Endothelial cell of umbilical vein (primary cell): ENCODE measurements around the gene SLC29A3. TPM values are rescaled to one million over a fixed set of nuclear protein-coding genes. Genes with fewer than 3 reads are reported as not detected.

Source experiments
- BruUV-seq: library from RNA; stranded (reverse); fragments of 400-500 nt; replicated peaks from 2 replicates; lab custom pipeline; 2021; lab: Mats Ljungman, UMichigan
- CTCF ChIA-PET: fragments of 300-600, 350-600 bp; sonication (Branson Sonifier 250); formaldehyde crosslinking; loops from one replicate; lab custom pipeline; 2021; ENCODE audit warnings: antibody characterized with exemption, inconsistent platforms; lab: Charles Lee
- POLR2A ChIA-PET: fragments of 300-600, 350-600 bp; sonication (Branson Sonifier 250); formaldehyde crosslinking; loops from one replicate; lab custom pipeline; 2021; ENCODE audit warnings: antibody characterized with exemption, inconsistent platforms; lab: Charles Lee
- DNase-seq: peaks from one replicate; pipeline ENCODE4 v3.0.0-alpha.2; 2011; ENCODE audit warnings: low read depth, low spot score
- FAIRE-seq: peaks from 2 replicates; lab custom pipeline; 2011; peaks lifted over from hg19 to GRCh38; lab: Jason Lieb, UNC
- H2AFZ ChIP-seq: 2 replicates; pipeline ENCODE4 v1.6.0; 2012; ENCODE audit warnings: low read depth, low read length, control low read depth, inconsistent platforms
- H3K27ac ChIP-seq: 2 replicates; pipeline ENCODE4 v1.5.1; 2011; ENCODE audit warnings: low read depth, mild to moderate bottlenecking, control low read depth, low read length, moderate library complexity; ENCODE audit not compliant: insufficient read depth
- H3K27me3 ChIP-seq, 2 experiments: 2 replicates each; pipeline versions ENCODE4 v1.6.0 to v1.6.1; 2011; ENCODE audit warnings: low read length in 2 of 2, mixed read lengths in 1 of 2; ENCODE audit not compliant: control insufficient read depth in 2 of 2, insufficient read depth in 2 of 2
- H3K36me3 ChIP-seq, 2 experiments: 2 replicates in 1 of 2; 3 replicates in 1 of 2; pipeline ENCODE4 v1.5.1; 2011; ENCODE audit warnings: low read length in 2 of 2, mild to moderate bottlenecking in 1 of 2, moderate library complexity in 1 of 2; ENCODE audit not compliant: control insufficient read depth in 2 of 2, insufficient read depth in 2 of 2; ENCODE audit errors: extremely low read depth in 1 of 2
- H3K4me1 ChIP-seq: 3 replicates; pipeline ENCODE4 v1.5.1; 2011; ENCODE audit warnings: mild to moderate bottlenecking, low read length; ENCODE audit not compliant: control insufficient read depth, insufficient read depth; ENCODE audit errors: extremely low read depth
- H3K4me2 ChIP-seq: 2 replicates; pipeline ENCODE4 v1.6.1; 2011; ENCODE audit warnings: low read length, control low read depth, mixed read lengths; ENCODE audit not compliant: insufficient read depth
- H3K4me3 ChIP-seq, 3 experiments: fragments of 200-600 bp in 1 of 3; sonication (generic), shearing (Covaris generic) in 1 of 3; replicated peaks in 1 of 3; 2 replicates each; pipeline ENCODE4 v1.5.1; 2011 to 2016; ENCODE audit warnings: control low read depth in 3 of 3, low read length in 3 of 3, mild to moderate bottlenecking in 2 of 3, inconsistent platforms in 1 of 3, low read depth in 1 of 3, moderate library complexity in 1 of 3; ENCODE audit not compliant: insufficient read depth in 1 of 3
- H3K79me2 ChIP-seq: 2 replicates; pipeline ENCODE4 v1.6.0; 2012; ENCODE audit warnings: low read length, inconsistent platforms; ENCODE audit not compliant: control insufficient read depth, insufficient read depth
- H3K9ac ChIP-seq: replicated peaks from 2 replicates; pipeline ENCODE3; 2011; ENCODE audit warnings: low read length, control low read depth; ENCODE audit not compliant: insufficient read depth; ENCODE audit errors: extremely low read depth
- H3K9me1 ChIP-seq: replicated peaks from 3 replicates; pipeline ENCODE4 v1.6.0; 2011; ENCODE audit warnings: mild to moderate bottlenecking, low read length; ENCODE audit not compliant: control insufficient read depth, insufficient read depth; ENCODE audit errors: extremely low read depth
- H3K9me3 ChIP-seq: replicated peaks from 2 replicates; pipeline ENCODE4 v1.5.1; 2012; ENCODE audit warnings: low read length, inconsistent platforms; ENCODE audit not compliant: control insufficient read depth, insufficient read depth
- H4K20me1 ChIP-seq: replicated peaks from 2 replicates; pipeline ENCODE3; 2011; ENCODE audit warnings: mild to moderate bottlenecking, low read length; ENCODE audit not compliant: control insufficient read depth, insufficient read depth; ENCODE audit errors: extremely low read depth
- CTCF ChIP-seq, 2 donors: IDR thresholded peaks; 1 replicate in 1 of 2; 2 replicates in 1 of 2; pipeline ENCODE4 v1.5.1; 2011; ENCODE audit warnings: low read length in 2 of 2, mild to moderate bottlenecking in 2 of 2, moderate library complexity in 2 of 2, control low read depth in 1 of 2, inconsistent platforms in 1 of 2, low read depth in 1 of 2; ENCODE audit not compliant: insufficient read depth in 1 of 2; ENCODE audit errors: extremely low read depth in 1 of 2
- EZH2 ChIP-seq: IDR thresholded peaks from 2 replicates; pipeline ENCODE4 v1.6.1; 2012; ENCODE audit warnings: borderline replicate concordance, low read depth, mild to moderate bottlenecking, moderate library complexity, low read length, inconsistent platforms; ENCODE audit not compliant: severe bottlenecking
- FOS ChIP-seq: IDR thresholded peaks from 2 replicates; pipeline ENCODE4 v1.6.1; 2011; ENCODE audit warnings: mild to moderate bottlenecking, low read length, moderate library complexity, borderline replicate concordance; ENCODE audit not compliant: insufficient read depth
- GATA2 ChIP-seq: IDR thresholded peaks from 2 replicates; pipeline ENCODE4 v1.7.0; 2011; ENCODE audit warnings: low read depth, mild to moderate bottlenecking, moderate library complexity, mixed read lengths, low read length; ENCODE audit not compliant: insufficient read length, insufficient read depth
- JUN ChIP-seq: IDR thresholded peaks from 2 replicates; pipeline ENCODE4 v1.6.1; 2011; ENCODE audit warnings: borderline replicate concordance, low read depth; ENCODE audit not compliant: insufficient read length, insufficient read depth
- MYC ChIP-seq: IDR thresholded peaks from one replicate; pipeline ENCODE4 v1.6.1; 2011; ENCODE audit warnings: mild to moderate bottlenecking, low read depth, low read length
- POLR2A ChIP-seq: IDR thresholded peaks from 2 replicates; pipeline ENCODE4 v1.6.1; 2012; ENCODE audit warnings: low read depth, mild to moderate bottlenecking, control low read depth, low read length
- POLR2AphosphoS5 ChIP-seq: IDR thresholded peaks from 2 replicates; pipeline ENCODE4 v1.6.1; 2012; ENCODE audit warnings: low read depth, mild to moderate bottlenecking, control low read depth, low read length, moderate library complexity; ENCODE audit not compliant: insufficient read depth
- dilution Hi-C: fragments of 300-500 bp; cut with MboI; formaldehyde crosslinking; loops from one replicate; pipeline ENCODE4 v1.15.0; 2019; ENCODE audit warnings: low sequenced_read_pairs; ENCODE audit not compliant: extremely low pct_ligation_motif_present
- intact Hi-C: fragments of 100-400 bp; cut with micrococcal nuclease; formaldehyde crosslinking; loops from one replicate; pipeline ENCODE4 v1.10.0; 2022
- polyA plus RNA-seq, 4 experiments: library from polyadenylated mRNA; depleted of rRNA in 3 of 4; stranded (reverse) in 3 of 4; unstranded in 1 of 4; fragments of >200 nt; gene quantifications; 2 replicates each; pipeline versions ENCODE4 v1.2.1 to v1.2.3, GENCODE V29; 2011 to 2012; ENCODE audit warnings: missing spikeins in 1 of 4
- total RNA-seq: library from RNA; stranded (reverse); gene quantifications from 2 replicates; pipeline ENCODE4 v1.2.3, GENCODE V29; 2021
- TF ChIP-seq, protein P1 (sequence below): IDR thresholded peaks from 2 replicates; pipeline ENCODE4 v1.6.1; 2011; ENCODE audit not compliant: insufficient read depth, insufficient read length

Gene SLC29A3
- total and polyA plus RNA-seq, 2 donors (not counting 3 experiments of a cell fraction or from before 2014, with no cell fraction given): 5.0 to 9.1 TPM

GRCh38 chr10:71312811-71313789, 6.0 kb upstream of the SLC29A3 start:
- dilution Hi-C loops: no loop called here
- Histone ChIP-seq H3K9me3 (no peaks in the 10 kb centered on the region), H3K4me2 (no peak overlapping the region), H3K27me3 (peaks cover 17 to 20% of the 10 kb centered on the region in 2 experiments), H3K4me3 (no peak overlapping the region), H3K4me1 (no peaks in the 10 kb centered on the region), H3K79me2 (no peaks in the 10 kb centered on the region), H3K9me1 (no peaks in the 10 kb centered on the region), H3K27ac (no peak overlapping the region), H3K36me3 (no peaks in the 10 kb centered on the region), H4K20me1 (no peaks in the 10 kb centered on the region), H3K9ac (no peak overlapping the region), H2AFZ (no peak overlapping the region)
- no TSS peak for BruUV-seq
- intact Hi-C loops: loop anchor here (5.0 to 10.0 kb wide), 2 partner anchors 499 to 582 kb away; no protein-coding TSS in a partner anchor
- DNase-seq: no peak
- FAIRE-seq: no peak
- POLR2A ChIA-PET: no interaction called here
- CTCF ChIA-PET: interaction anchor here (0.6 to 8.0 kb wide), 12 partner anchors 24 to 735 kb away, joined by 3 to 111 read pairs (median 6); no protein-coding TSS in a partner anchor
- TF ChIP-seq, protein P1, sequence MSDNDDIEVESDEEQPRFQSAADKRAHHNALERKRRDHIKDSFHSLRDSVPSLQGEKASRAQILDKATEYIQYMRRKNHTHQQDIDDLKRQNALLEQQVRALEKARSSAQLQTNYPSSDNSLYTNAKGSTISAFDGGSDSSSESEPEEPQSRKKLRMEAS: no peak
- TF ChIP-seq JUN: no peak
- no peak for TF ChIP-seq POLR2A
- TF ChIP-seq FOS: no peak
- TF ChIP-seq POLR2AphosphoS5: no peak
- no peak for TF ChIP-seq CTCF (IDR thresholded peaks at IDR 0.05; ENCODE audit: extremely low read depth in 1 of 2, insufficient read depth in 1 of 2, low read depth in 1 of 2, low read length in 2 of 2)
- no peak for TF ChIP-seq GATA2
- no peak for TF ChIP-seq EZH2
- TF ChIP-seq MYC: no peak
